NCI-H128 (cell line): Measurements from ENCODE around the gene ACTN3.
"Not testable (repeated sequence)": the region's sequence is repeated elsewhere in the genome, so short reads cannot be mapped to it uniquely, and the experiment has no call there.

Experiments used
- DNase-seq: peaks from one replicate; lab custom pipeline; 2025; ENCODE audit not compliant: unreplicated experiment; lab: John Stamatoyannopoulos, UW

ACTN3 gene

DNA sequence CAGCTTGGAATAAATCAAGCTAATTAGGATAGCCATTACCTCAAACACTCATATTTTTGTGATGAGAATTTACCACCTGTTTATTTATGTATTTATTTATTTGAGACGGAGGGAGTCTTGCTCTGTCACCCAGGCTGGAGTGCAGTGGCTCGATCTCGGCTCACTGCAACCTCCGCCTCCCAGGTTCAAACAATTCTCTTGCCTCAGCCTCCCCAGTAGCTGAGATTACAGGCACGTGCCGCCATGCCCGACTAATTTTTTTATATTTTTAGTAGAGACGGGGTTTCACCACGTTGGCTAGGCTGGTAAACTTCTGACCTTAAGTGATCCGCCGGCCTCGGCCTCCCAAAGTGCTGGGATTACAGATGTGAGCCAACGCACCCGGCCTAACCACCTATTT, 1.8 kb upstream of the ACTN3 start:
- not testable (repeated sequence) for DNase-seq

DNA sequence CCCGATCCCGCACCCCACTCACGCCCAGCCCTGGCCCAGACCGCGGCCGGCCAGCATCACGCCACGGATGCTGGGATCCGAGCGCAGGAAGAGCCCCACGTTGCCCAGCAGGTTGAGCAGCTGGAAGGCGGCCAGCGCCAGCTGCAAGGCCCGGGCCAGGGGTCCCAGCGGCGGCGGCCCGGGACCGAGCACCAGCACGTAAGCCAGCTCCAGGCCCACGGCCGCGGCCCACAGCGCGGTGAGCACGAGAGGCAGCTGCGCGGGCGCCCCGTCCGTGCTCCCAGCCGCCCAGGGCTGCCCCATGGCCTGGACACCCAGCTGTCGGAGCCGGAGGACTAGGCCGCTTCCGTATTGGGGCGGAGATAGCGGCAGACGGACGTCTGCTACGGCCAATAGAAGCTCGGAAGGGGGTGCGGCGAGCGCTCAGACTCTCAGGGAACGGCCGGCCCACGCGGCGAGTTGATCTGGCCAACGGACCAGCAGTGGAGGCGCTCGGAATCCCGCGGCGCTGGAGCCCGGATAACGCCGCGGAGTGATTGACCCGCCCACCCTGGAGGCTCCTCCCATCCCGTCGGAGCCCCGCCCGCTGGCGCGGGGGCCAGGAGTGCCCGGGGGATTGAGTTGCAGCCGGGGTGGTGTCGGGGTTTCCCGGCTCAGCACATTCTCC, 869 bp upstream of the ACTN3 start, which contains the start of gene ZDHHC24:
ZDHHC24 (minus strand) TSS at position 348 of the 667 bp plus-strand sequence; CDS start at position 303, 45 bp downstream.
- DNase-seq, result peak; percentile 90

DNA sequence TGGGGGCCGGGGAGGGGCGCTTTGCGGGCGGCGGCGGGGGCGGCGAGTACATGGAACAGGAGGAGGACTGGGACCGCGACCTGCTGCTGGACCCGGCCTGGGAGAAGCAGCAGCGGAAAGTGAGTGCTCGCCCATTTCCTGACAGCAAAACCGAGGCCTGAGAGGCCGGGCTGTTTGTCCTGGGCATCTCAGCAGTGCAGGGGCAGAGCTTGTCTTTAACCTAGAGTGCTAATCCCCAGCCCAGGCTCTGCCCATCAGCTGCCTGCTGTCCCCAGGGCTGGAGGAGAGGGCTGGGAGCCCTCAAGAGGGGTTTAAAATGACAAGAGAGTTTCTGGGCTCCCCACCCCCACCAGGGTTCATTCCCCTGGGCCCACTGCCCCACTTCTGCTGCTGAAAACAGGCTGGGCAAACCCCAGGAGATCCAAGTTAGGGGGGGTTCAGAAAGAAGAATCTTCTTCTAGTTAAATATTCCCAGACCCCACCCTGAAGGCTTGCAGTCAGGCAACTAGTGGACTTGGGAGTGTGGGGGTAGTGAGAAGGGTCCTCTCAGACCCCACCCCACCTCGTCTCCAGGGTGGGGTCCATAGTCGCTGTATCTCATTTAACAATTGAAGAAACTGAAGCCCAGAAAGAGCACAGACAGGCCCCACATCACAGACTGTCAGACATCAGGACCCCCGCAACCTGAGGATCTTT, 411 bp downstream of the ACTN3 start:
- no peak for DNase-seq

DNA sequence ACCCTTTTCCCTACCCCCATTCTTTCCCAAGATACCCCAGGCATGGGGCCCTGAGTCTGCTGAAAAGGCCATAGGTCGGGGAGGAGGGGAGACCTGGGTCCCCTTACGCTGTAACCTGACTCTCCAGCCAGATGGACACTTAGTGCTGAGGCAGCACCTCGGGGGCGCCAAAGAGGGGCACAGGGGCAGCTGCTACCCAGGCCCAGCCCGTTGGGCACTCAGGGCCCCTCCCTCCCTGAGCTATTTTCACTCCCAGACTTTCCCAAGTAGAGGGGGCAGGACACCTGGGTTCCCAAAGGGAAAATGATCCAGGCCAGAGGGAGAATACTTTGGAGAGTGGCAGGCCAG, 933 bp downstream of the ACTN3 start:
- DNase-seq, result no peak

DNA sequence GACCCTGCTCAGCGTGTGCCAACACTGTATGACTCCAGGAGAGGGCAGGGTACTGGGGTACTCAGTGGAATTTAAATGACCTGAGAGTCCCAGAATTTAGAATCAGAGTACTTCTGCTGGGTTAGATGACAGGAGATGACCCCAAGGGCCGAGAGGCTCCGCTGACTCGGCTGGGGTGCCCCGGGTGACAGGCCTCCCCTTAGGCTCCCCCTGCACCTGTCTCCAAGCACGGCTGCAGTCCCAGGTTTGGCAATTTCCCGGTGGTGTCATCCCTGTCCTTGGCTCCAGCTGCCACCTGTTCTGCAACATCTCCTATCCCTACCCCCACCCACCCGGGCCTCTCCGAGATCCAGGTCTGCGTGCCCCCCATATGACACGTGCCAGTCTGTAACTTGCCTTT, 1.3 kb downstream of the ACTN3 start:
- DNase-seq, result no peak

DNA sequence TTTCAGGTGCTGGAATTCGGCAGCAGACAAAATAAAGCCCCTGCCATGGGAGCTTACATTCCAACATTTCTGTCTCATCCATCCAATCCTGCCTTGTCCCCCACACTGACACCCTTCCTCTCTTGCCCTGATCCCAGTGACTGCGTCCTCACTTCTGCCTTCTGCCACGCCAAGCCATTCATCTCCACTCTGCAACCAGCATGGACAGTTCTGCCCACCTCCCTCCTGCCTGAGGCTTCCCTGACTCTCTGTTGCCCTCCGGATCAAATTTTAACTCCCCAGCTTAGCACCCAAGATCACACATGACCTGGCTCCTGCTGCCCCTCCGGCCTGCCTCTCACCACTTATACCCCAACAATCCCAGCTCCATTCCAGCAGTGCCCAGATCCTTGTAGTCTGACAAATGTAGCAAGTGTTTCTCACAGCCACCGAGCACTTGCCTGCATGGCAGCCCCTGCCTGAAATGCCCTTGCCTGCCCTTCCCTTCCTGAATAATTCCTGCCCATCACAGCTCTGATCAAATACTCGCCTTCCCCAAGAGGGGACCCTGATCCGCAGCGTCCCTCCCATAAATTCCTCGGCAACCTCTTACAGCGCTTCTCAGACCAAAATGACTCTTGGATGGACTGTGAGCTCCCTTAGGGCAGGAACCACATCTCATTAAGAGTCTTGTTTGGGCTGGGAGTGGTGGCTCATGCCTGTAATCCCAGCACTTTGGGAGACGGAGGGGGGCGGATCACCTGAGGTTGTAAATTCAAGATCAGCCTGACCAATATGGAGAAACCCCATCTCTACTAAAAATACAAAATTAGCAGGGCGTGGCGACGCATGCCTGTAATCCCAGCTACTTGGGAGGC, 2.3 kb downstream of the ACTN3 start:
- no peak for DNase-seq

DNA sequence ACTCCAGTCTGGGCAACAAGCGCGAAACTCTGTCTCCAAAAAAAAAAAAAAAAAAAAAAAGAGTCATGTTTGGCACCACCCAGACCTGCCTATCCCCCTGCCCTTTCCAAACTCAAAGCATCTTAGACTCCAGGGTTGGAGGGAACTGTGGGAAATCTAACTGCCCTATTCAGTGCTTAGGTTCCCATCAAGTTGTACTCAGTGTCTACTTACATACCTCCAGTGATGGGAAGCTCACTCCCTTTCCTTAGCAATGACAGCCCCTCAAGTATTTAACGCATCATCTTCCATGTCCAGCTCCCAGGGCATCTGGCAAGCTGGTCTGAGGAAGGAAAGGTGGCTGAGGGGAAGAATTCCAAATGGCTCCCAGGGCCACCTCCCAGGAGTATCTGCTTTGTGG, 3.0 kb downstream of the ACTN3 start:
- no peak for DNase-seq

DNA sequence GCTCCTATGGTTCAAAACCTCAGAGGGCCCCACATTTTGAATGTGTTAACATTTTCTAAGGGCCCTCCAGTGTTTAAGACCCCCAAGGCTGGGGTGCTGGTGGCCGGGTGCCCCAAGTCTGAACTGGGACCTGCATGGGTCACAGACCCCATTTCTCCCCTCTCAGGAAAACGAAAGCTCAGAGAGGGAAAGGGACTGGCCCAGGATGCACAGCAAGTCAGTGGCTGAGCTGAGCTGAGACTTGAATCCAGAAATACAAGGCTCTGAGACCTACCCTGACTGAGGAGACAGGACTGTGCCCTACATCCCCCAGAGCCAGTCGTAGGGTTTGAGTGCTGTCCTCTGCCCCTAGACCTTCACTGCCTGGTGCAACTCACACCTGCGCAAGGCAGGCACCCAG, 4.2 kb downstream of the ACTN3 start:
- DNase-seq, result no peak

DNA sequence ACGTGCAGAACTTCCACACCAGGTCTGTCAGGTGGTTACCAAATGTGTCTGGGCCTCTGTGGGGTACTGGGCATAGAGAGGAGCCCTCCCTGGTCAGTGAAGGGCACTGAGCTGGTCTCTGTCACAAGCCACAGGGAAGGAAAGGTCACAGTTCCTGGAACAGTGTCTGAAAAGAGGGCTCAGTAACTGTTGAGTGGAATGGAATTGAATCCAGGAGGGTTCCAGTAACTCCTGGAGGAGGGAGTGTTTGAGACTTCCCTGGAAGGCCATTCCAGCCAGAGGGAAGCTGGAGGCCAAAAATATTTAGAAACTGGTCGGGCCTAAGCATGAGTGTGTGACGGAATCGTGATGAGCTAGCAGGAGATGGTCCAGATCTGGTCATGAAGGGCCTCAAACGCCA, 7.9 kb downstream of the ACTN3 start:
- DNase-seq, result no peak

DNA sequence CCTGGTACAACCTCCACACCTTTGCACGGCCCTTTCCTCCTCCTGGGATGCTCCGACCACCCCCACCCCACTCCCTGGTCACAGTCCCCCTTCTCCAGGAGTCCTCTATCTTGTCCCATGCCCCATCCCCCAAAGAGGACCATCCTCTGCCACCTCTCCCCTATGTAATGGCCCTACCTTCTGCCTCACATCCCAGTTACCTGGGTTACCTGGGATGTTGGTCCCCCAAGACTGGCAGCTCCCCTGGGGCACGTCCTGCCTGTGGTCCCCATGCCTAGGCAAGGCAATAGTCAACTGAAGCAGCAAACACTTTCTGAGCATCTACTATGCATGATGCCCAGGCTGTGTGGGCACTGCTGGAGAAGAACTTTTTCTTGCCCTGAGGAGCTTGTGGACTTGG, 8.7 kb downstream of the ACTN3 start:
- no peak for DNase-seq

DNA sequence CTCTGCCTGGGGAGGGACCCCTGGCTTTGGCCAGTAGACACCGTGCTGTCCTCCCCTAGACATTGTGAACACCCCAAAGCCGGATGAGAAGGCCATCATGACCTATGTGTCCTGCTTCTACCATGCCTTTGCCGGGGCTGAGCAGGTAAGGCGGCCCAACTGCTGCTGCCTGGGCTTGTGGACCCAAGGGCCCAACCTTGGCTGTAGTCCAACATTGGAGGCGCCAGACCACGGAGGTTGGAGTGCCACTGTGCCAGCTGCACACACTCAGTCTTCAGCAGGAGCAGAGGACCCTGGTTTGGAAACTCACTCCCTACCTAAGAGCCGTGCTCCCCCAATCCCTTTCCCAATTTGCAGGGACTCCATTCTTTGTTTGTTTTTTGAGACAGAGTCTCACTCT, 9.4 kb downstream of the ACTN3 start:
- DNase-seq, result no peak

DNA sequence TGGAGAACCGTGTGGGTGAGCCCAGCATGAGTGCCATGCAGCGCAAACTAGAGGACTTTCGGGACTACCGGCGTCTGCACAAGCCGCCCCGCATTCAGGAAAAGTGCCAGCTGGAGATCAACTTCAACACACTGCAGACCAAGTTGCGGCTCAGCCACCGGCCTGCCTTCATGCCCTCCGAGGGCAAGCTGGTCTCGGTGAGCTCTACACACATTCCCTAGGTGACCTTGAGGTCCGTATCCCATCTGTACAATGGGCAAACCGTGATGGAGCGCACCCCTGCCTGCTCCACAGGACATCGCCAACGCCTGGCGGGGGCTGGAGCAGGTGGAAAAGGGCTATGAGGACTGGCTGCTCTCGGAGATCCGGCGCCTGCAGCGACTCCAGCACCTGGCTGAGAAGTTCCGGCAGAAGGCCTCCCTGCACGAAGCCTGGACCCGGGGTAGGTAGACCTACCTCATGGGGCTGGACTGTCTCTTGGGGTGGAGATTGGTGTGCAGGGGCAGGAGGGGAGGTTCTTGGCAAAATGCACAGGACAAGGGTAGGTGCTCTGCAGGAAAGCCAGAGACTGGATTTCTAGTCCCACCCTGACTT, 11.1 kb downstream of the ACTN3 start:
- DNase-seq, result no peak

DNA sequence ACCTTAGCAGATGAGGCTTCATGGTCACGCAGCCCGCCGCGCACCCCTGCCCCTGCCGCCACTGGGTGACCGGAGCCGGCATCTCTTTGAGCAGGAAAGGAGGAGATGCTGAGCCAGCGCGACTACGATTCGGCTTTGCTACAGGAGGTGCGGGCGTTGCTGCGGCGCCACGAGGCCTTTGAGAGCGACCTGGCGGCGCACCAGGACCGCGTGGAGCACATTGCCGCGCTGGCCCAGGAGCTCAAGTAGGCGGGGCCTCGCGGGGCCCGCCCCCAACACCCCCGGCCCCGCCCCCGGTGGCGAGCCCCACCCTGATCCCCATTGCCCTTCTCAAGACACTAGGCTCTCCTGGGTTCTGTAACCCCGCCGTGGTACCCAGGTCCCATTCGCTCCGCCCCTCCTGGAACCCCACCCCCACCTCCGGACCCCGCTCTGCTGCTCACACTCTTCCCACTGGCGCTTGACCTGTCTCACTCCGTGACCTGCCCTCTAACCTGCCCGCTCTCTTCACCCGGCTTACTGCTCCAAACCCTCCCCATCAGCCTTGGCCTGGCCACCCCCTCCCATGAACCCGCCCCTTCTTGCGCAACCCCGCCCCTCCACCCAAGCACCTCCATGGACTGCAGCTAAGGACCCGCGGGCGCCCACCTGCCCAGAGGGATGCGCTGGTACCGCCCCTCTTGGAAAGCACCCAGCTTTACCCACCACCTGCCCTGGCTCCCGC, 12.6 kb downstream of the ACTN3 start:
- no peak for DNase-seq

DNA sequence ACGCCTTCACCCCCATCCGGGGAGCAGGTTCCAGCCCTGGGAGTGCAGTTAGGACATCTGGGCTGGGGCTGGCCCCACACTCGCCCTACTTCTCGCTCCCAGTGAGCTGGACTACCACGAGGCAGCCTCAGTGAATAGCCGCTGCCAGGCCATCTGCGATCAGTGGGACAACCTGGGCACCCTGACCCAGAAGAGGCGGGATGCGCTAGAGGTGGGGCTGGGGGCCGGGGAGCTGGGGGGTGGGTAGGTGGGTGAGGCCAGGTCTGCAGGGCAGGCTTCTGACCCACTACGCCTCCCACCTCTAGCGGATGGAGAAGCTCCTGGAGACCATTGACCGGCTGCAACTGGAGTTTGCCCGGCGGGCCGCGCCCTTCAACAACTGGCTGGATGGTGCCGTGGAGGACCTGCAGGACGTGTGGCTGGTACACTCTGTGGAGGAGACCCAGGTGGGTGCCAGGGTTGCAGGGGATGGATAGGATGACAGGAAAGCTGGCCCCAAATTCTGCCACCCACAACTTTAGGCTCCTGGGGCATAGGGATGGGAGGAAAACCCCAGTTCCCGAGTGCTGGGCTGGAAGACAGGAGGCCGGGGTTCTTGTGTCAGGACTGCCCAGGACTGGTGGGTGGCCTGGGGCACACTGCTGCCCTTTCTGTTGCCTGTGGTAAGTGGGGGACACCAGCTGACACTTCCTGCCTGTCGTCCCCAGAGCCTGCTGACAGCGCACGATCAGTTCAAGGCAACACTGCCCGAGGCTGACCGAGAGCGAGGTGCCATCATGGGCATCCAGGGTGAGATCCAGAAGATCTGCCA, 13.4 kb downstream of the ACTN3 start:
- no peak for DNase-seq

DNA sequence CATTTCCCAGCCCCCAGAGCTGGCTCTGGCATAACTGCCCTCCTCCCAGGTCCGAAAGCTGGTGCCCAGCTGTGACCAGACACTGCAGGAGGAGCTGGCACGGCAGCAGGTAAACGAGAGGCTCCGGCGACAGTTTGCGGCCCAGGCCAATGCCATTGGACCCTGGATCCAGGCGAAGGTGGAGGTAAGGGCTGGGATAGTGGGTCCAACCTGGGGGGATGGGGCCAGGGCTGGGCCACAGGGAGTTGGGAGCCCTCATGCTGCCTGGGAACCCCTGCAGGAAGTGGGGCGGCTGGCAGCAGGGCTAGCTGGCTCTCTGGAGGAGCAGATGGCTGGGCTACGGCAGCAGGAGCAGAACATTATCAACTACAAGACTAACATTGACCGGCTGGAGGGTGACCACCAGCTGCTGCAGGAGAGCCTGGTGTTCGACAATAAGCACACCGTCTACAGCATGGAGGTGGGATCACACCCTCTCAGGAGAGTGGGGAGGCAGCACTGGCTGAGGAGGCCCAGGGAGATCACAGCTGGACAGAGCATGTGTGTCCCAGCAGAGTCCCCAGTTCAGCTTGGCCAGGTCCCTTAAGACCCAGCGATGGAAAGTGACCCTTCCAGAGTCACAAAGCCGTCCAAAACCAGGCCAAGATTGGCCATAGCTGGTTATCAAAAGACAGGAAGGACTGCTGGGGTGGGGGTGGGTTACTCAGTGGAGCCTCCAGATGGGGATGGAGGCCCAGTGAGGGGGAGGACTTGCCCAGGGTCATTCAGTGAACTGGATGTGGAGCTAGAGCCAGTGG, 14.7 kb downstream of the ACTN3 start:
- DNase-seq, result no peak

DNA sequence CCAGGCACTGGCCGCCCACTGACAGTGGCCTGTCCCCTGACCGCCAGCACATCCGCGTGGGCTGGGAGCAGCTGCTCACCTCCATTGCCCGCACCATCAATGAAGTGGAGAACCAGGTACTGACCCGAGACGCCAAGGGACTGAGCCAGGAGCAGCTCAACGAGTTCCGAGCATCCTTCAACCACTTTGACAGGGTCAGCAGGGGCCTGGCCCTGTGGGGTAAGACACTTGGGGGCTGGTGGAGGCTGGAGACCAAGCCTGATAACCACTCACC, 15.2 kb downstream of the ACTN3 start:
- no peak for DNase-seq

DNA sequence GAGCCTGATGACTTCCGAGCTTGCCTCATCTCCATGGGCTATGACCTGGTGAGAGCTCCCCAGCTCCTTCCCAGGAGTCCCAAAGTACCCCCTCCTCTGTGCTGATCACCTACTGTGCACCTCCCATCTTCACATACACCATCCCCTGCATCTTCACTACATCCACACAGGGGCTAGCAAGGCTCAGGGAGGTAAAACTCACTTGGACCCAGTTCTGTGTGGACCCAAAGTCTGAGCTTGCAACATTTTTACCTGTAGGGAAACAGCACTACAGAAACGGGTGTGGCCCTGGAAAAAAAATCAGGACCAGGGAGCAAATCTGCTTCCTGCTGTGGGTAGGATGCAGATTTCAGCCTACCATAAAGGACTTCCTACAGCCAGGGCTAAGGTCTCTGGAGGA, 15.6 kb downstream of the ACTN3 start:
- DNase-seq, result no peak

DNA sequence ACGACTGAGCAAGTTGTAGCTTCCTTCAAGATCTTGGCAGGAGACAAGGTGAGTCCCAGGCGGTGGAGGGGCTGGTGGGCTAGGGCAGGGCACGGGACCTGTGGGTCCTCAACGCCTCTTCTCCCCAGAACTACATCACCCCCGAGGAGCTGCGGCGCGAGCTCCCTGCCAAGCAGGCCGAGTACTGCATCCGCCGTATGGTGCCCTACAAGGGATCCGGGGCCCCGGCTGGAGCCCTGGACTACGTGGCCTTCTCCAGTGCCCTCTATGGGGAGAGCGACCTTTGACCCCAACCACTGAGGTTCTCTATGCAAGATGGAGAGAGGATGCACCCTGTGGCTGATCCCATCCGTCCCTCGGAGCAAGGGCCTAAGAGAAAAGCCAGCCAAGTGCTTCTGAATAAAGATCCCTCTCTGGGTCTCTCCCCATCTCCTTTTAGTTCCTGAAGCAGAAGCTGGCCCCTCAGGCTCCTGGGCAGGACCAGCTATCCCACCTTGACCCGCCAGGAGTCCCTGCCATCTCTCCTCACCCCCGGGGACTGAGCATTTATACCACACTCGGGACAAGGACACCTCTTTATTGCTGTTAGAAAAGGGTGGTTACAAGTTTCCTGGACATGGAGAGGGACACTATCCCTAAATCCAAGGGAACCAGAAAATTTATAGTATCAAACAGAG, 16.3 kb downstream of the ACTN3 start:
- DNase-seq, result no peak

DNA sequence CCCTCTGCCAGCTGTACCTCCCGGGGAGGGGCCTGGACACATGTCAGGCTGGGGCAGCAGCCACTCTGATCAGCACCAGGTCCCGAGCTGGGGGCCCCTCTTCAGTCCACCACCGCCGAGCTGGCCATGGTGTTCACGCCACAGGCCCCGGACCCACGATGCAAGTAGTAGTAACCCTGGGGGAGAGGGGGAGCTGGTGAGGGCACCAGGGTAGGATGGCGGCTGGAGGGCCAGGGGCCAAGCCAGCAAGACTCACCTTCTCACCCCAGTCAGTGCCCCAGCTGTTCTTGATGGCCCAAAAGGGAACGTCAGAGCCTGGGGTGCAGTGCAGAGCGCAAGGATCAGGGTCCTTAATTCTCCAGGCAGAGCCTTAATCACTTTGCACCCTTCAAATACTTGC, 17.1 kb downstream of the ACTN3 start:
- DNase-seq, result no peak
